Nephron (organoid): ENCODE results near the gene PTRH1.
A peak's percentile ranks its signal among the peaks of the same experiment; 100 is the strongest.
"Not testable (repeated sequence)": the region's sequence is repeated elsewhere in the genome, so short reads cannot be mapped to it uniquely, and the experiment has no call there.

Experiments
- H3K27ac Mint-ChIP-seq, 3 experiments: 2 replicates each; pipeline ENCODE4 v1.8.0; 2020; ENCODE audit warnings: mixed read lengths in 3 of 3, mild to moderate bottlenecking in 2 of 3, moderate library complexity in 1 of 3
- H3K27me3 Mint-ChIP-seq: 2 replicates; pipeline ENCODE4 v1.8.0; 2021; ENCODE audit warnings: low read depth, mild to moderate bottlenecking, moderate library complexity, mixed read lengths
- H3K36me3 Mint-ChIP-seq: 2 replicates; pipeline ENCODE4 v1.8.0; 2020; ENCODE audit warnings: low read depth, mixed read lengths
- H3K4me1 Mint-ChIP-seq: 2 replicates; pipeline ENCODE4 v1.8.0; 2020; ENCODE audit warnings: mixed read lengths
- H3K4me3 Mint-ChIP-seq, 3 experiments: 2 replicates each; pipeline ENCODE4 v1.8.0; 2020; ENCODE audit warnings: mild to moderate bottlenecking in 3 of 3, mixed read lengths in 3 of 3, moderate library complexity in 2 of 3
- H3K9me3 Mint-ChIP-seq: 2 replicates; pipeline ENCODE4 v1.8.0; 2020; ENCODE audit warnings: mixed read lengths
- TF ChIP-seq, protein P1 (sequence below), 3 experiments: fragments of 200-600 bp; sonication (generic); IDR thresholded peaks; one replicate each; pipeline ENCODE4 v1.5.0; 2021; ENCODE audit warnings: antibody characterized with exemption in 3 of 3; ENCODE audit not compliant: unreplicated experiment in 3 of 3

Gene PTRH1

GRCh38 chr9:127758843-127759242 lies 43.4 kb upstream of the PTRH1 start:
- Mint-ChIP-seq H3K36me3 (no peaks in the 10 kb centered on the region), H3K9me3 (no peaks in the 10 kb centered on the region), H3K4me3 (no peak overlapping the region), H3K4me1 (peaks cover 6% of the 10 kb centered on the region), H3K27ac (no peak overlapping the region), H3K27me3 (peaks cover 41% of the 10 kb centered on the region)
- TF ChIP-seq, protein P1, sequence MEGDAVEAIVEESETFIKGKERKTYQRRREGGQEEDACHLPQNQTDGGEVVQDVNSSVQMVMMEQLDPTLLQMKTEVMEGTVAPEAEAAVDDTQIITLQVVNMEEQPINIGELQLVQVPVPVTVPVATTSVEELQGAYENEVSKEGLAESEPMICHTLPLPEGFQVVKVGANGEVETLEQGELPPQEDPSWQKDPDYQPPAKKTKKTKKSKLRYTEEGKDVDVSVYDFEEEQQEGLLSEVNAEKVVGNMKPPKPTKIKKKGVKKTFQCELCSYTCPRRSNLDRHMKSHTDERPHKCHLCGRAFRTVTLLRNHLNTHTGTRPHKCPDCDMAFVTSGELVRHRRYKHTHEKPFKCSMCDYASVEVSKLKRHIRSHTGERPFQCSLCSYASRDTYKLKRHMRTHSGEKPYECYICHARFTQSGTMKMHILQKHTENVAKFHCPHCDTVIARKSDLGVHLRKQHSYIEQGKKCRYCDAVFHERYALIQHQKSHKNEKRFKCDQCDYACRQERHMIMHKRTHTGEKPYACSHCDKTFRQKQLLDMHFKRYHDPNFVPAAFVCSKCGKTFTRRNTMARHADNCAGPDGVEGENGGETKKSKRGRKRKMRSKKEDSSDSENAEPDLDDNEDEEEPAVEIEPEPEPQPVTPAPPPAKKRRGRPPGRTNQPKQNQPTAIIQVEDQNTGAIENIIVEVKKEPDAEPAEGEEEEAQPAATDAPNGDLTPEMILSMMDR (IDR thresholded peaks at IDR 0.05; ENCODE audit: unreplicated experiment in 3 of 3), result no peak

DNA sequence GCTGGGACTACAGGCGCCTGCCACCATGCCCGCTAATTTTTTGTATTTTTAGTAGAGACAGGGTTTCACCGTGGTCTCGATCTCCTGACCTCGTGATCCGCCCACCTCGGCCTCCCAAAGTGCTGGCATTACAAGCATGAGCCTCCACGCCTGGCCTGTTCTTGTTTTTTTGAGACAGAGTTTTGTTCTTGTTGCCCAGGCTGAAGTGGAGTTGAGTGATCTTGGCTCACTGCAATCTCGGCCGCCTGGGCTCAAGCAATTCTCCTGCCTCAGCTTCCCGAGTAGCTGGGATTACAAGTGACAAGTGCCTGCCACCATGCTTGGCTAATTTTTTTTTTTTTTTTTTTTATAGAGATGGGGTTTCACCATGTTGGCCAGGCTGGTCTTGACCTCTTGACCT lies 41.3 kb upstream of the PTRH1 start:
- not testable (repeated sequence) for H3K27ac Mint-ChIP-seq, H3K36me3 Mint-ChIP-seq, H3K9me3 Mint-ChIP-seq, H3K4me3 Mint-ChIP-seq, H3K4me1 Mint-ChIP-seq
- H3K27me3 Mint-ChIP-seq, result peaks cover 58% of the 10 kb centered on the region

- no peak overlapping the region for H3K4me3 Mint-ChIP-seq
- H3K4me1 Mint-ChIP-seq, result peaks cover 5% of the 10 kb centered on the region
- no peak overlapping the region for H3K27ac Mint-ChIP-seq
- no peaks in the 10 kb centered on the region for H3K9me3 Mint-ChIP-seq
- TF ChIP-seq, protein P1 (IDR thresholded peaks at IDR 0.05; ENCODE audit: unreplicated experiment in 3 of 3), result no peak
- peaks cover 5% of the 10 kb centered on the region for H3K36me3 Mint-ChIP-seq
- H3K27me3 Mint-ChIP-seq, result peaks cover 62% of the 10 kb centered on the region
Observed at GRCh38 chr9:127756233-127756632, 40.8 kb upstream of the PTRH1 start.

DNA sequence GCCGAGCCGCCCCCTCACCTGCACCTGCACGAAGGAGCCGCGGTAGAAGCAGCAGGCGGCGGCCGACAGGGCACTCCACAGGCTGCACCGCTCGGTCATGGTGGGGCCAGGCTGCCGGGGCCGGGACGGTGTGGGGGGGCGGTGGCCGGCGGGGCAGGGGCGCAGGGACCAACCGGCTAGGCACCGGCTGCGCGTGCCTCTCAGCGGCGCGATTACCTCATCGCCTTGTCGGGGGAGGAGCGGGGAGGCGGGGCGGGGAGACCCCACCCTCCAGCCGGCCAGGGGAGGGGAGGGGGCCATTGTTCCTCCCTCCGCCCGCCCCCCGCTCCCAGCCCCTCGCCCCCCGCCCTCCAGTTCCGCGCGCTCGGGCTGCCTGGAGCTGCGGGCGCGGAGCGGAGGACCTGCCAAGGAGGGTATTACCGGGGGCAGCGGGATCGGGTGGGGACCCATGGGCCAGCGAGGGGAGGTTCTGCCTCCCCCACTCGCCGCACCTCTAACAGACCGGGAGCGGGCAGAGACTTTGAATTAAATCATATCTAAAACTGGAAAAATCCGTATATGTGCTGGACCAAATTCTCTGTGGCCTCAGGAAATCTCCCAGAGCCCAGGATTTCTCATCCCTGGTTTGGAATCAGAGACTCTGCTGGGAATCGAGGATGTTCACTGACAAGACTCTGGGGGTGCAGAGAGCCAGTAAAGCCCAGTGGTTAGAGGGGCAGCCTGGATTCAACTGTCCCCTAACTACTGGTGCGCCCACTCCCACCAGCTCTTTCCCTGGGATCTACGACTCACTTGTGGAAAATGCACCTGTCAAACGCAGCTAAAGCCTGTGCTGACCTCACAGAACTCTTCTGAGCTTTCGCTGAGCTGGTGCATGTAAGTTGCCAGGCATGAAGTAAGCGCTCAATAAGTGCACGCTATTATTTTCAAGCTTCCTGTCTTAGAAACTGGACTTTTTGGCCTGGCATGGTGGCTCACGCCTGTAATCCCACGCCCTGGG lies 39.9 kb upstream of the PTRH1 start:
- Mint-ChIP-seq H3K27me3 (peaks cover 60% of the 10 kb centered on the region), H3K4me3 (peak overlapping the region in 2 of 3 experiments; percentile 32 to 47), H3K4me1 (peaks cover 5% of the 10 kb centered on the region), H3K9me3 (no peaks in the 10 kb centered on the region), H3K36me3 (peaks cover 8% of the 10 kb centered on the region), H3K27ac (no peak overlapping the region)
- TF ChIP-seq, protein P1 (IDR thresholded peaks at IDR 0.05; ENCODE audit: unreplicated experiment in 3 of 3), result no peak

- Mint-ChIP-seq H3K9me3 (no peaks in the 10 kb centered on the region), H3K27me3 (peaks cover 60% of the 10 kb centered on the region), H3K27ac (no peak overlapping the region), H3K4me1 (peaks cover 5% of the 10 kb centered on the region), H3K4me3 (peak overlapping the region in 1 of 3 experiments; percentile 65), H3K36me3 (peaks cover 10% of the 10 kb centered on the region)
- TF ChIP-seq, protein P1 (IDR thresholded peaks at IDR 0.05; ENCODE audit: unreplicated experiment in 3 of 3), result no peak
Observed at GRCh38 chr9:127754099-127755060, 38.9 kb upstream of the PTRH1 start.

DNA sequence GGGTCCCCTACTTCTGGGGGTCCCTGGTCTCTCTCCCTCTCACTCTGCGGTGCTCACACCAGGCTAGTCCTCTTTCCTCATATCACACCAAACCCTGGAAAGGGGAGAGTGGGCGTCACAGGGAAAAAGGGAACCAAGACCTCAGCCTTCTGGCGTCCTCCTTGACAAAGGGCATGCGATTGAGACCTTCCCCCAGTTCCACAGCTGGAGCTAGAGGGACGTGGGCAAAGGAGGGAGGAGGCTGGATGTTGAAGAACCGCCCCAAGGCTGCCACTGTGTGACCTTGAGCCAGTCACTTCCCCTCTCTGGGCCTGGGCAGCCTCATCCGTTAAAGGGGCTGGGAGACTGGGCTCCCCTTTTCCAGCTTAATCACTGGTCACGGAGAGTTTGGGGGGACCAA lies 38.2 kb upstream of the PTRH1 start:
- peaks cover 57% of the 10 kb centered on the region for H3K27me3 Mint-ChIP-seq
- H3K4me3 Mint-ChIP-seq, result no peak overlapping the region
- peaks cover 5% of the 10 kb centered on the region for H3K4me1 Mint-ChIP-seq
- peaks cover 10% of the 10 kb centered on the region for H3K36me3 Mint-ChIP-seq
- no peak overlapping the region for H3K27ac Mint-ChIP-seq
- TF ChIP-seq, protein P1 (IDR thresholded peaks at IDR 0.05; ENCODE audit: unreplicated experiment in 3 of 3), result no peak
- H3K9me3 Mint-ChIP-seq, result no peaks in the 10 kb centered on the region
